Neuronal stem cell (in vitro differentiated cells): Measurements from ENCODE around the gene PGAP3.
"Not testable (repeated sequence)": the region's sequence is repeated elsewhere in the genome, so short reads cannot be mapped to it uniquely, and the experiment has no call there.

Source experiments
- DNase-seq: peaks from one replicate; pipeline ENCODE4 v3.0.0-alpha.2; 2013; ENCODE audit warnings: low spot score
- H2AFZ ChIP-seq: one replicate; pipeline ENCODE4 v1.6.1; 2013; ENCODE audit warnings: mild to moderate bottlenecking, low read length, inconsistent platforms
- H2AK5ac ChIP-seq: 2 replicates; pipeline ENCODE4 v1.6.1; 2013; ENCODE audit warnings: low read depth, mild to moderate bottlenecking, inconsistent platforms, low read length, moderate library complexity, mixed read lengths
- H2BK120ac ChIP-seq: 2 replicates; pipeline ENCODE4 v1.6.1; 2013; ENCODE audit warnings: low read depth, mild to moderate bottlenecking, inconsistent platforms, low read length, moderate library complexity, mixed read lengths
- H2BK12ac ChIP-seq: one replicate; pipeline ENCODE4 v1.6.1; 2013; ENCODE audit warnings: low read length, inconsistent platforms
- H2BK15ac ChIP-seq: 2 replicates; pipeline ENCODE4 v1.6.1; 2013; ENCODE audit warnings: mild to moderate bottlenecking, low read length, inconsistent platforms, mixed read lengths
- H2BK5ac ChIP-seq: one replicate; pipeline ENCODE4 v1.6.1; 2013; ENCODE audit warnings: inconsistent platforms, mild to moderate bottlenecking, low read length, moderate library complexity
- H3K14ac ChIP-seq: one replicate; pipeline ENCODE4 v1.6.1; 2013; ENCODE audit warnings: low read length, inconsistent platforms
- H3K18ac ChIP-seq: 2 replicates; pipeline ENCODE4 v1.6.1; 2013; ENCODE audit warnings: low read length, inconsistent platforms
- H3K23ac ChIP-seq: 2 replicates; pipeline ENCODE4 v1.6.1; 2013; ENCODE audit warnings: low read depth, mild to moderate bottlenecking, mixed read lengths, low read length, inconsistent platforms; ENCODE audit not compliant: poor library complexity
- H3K27ac ChIP-seq: replicated peaks from 3 replicates; pipeline ENCODE4 v1.5.1; 2013; ENCODE audit warnings: low read length, inconsistent platforms
- H3K27me3 ChIP-seq, 3 experiments: 2 replicates each; pipeline ENCODE4 v1.6.1; 2013; ENCODE audit warnings: low read length in 3 of 3, mild to moderate bottlenecking in 2 of 3, inconsistent platforms in 1 of 3, low read depth in 1 of 3, mixed read lengths in 1 of 3, moderate library complexity in 1 of 3; ENCODE audit not compliant: control insufficient read depth in 3 of 3, insufficient read depth in 3 of 3
- H3K36me3 ChIP-seq, 2 donors: replicated peaks in 1 of 2; 2 replicates each; pipeline ENCODE4 v1.6.1; 2013; ENCODE audit warnings: low read length in 2 of 2; ENCODE audit not compliant: control insufficient read depth in 2 of 2, insufficient read depth in 2 of 2
- H3K4ac ChIP-seq: 2 replicates; pipeline ENCODE4 v1.6.1; 2013; ENCODE audit warnings: inconsistent platforms, mild to moderate bottlenecking, low read length, moderate library complexity
- H3K4me1 ChIP-seq, 2 donors: 1 replicate in 1 of 2; 2 replicates in 1 of 2; pipeline ENCODE4 v1.6.1; 2013; ENCODE audit warnings: low read length in 2 of 2, low read depth in 1 of 2; ENCODE audit not compliant: control insufficient read depth in 2 of 2, insufficient read depth in 1 of 2
- H3K4me2 ChIP-seq: one replicate; pipeline ENCODE4 v1.6.1; 2013; ENCODE audit warnings: mild to moderate bottlenecking, low read length, inconsistent platforms; ENCODE audit not compliant: insufficient read depth, poor library complexity, severe bottlenecking
- H3K4me3 ChIP-seq, 2 donors: 2 replicates each; pipeline ENCODE4 v1.5.1; 2013; ENCODE audit warnings: low read length in 2 of 2, mild to moderate bottlenecking in 2 of 2, inconsistent platforms in 1 of 2, moderate library complexity in 1 of 2
- H3K79me1 ChIP-seq: one replicate; pipeline ENCODE4 v1.6.1; 2013; ENCODE audit warnings: low read depth, mild to moderate bottlenecking, inconsistent platforms, low read length, moderate library complexity
- H3K9ac ChIP-seq: one replicate; pipeline ENCODE4 v1.6.1; 2013; ENCODE audit warnings: mild to moderate bottlenecking, low read depth, low read length, inconsistent platforms; ENCODE audit not compliant: poor library complexity
- H3K9me3 ChIP-seq, 2 donors: replicated peaks in 1 of 2; 2 replicates each; pipeline versions ENCODE3 to v1.6.1; 2013; ENCODE audit warnings: low read length in 2 of 2, mild to moderate bottlenecking in 2 of 2, inconsistent platforms in 1 of 2, low read depth in 1 of 2, mixed read lengths in 1 of 2, moderate library complexity in 1 of 2; ENCODE audit not compliant: control insufficient read depth in 2 of 2, insufficient read depth in 1 of 2
- H4K8ac ChIP-seq: one replicate; pipeline ENCODE4 v1.6.1; 2013; ENCODE audit warnings: low read depth, mild to moderate bottlenecking, inconsistent platforms, low read length, moderate library complexity
- H4K91ac ChIP-seq: one replicate; pipeline ENCODE4 v1.6.1; 2013; ENCODE audit warnings: low read length, low read depth, mild to moderate bottlenecking, inconsistent platforms; ENCODE audit not compliant: poor library complexity
- WGBS, 2 donors: extraction: QIAGEN DNeasy Blood & Tissue Kit; methylation state at CpG; one replicate each; pipeline ENCODE4 v1.1.7; 2013; ENCODE audit warnings: missing lambda C conversion rate in 2 of 2, mixed read lengths in 1 of 2; ENCODE audit not compliant: insufficient read length in 2 of 2, insufficient replicate concordance in 1 of 2; ENCODE audit errors: extremely low coverage in 2 of 2; 5-methylcytosine and 5-hydroxymethylcytosine counted together

PGAP3 gene

DNA sequence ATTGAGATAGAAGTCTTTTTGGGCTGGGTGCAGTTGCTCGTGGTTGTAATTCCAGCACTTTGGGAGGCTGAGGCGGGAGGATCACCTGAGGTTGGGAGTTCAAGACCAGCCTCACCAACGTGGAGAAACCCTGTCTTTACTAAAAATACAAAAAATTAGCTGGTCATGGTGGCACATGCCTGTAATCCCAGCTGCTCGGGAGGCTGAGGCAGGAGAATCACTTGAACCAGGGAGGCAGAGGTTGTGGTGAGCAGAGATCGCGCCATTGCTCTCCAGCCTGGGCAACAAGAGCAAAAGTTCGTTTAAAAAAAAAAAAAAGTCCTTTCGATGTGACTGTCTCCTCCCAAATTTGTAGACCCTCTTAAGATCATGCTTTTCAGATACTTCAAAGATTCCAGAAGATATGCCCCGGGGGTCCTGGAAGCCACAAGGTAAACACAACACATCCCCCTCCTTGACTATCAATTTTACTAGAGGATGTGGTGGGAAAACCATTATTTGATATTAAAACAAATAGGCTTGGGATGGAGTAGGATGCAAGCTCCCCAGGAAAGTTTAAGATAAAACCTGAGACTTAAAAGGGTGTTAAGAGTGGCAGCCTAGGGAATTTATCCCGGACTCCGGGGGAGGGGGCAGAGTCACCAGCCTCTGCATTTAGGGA, 11.4 kb upstream of the PGAP3 start:
- not testable (repeated sequence) for H3K23ac ChIP-seq, H2BK12ac ChIP-seq, H3K79me1 ChIP-seq, H2BK15ac ChIP-seq, DNase-seq, H3K4ac ChIP-seq, H2BK120ac ChIP-seq, H4K8ac ChIP-seq, H3K9ac ChIP-seq, H3K14ac ChIP-seq, H2AK5ac ChIP-seq, H4K91ac ChIP-seq, H3K27me3 ChIP-seq, H3K9me3 ChIP-seq
- Histone ChIP-seq H3K4me1 (peaks cover 33 to 43% of the 10 kb centered on the region in 2 donors), H3K4me2 (peak overlapping the region; percentile 83), H3K18ac (peak overlapping the region; percentile 15), H3K27ac (peak overlapping the region; percentile 68), H3K36me3 (peaks cover 0 to 26% of the 10 kb centered on the region in 2 donors), H2BK5ac (peak overlapping the region; percentile 99), H2AFZ (peak overlapping the region; percentile 90), H3K4me3 (peak overlapping the region; percentile 80 to 97)
- no CpG with 5 or more reads among the region's 11 CpGs for WGBS, 2 donors

DNA sequence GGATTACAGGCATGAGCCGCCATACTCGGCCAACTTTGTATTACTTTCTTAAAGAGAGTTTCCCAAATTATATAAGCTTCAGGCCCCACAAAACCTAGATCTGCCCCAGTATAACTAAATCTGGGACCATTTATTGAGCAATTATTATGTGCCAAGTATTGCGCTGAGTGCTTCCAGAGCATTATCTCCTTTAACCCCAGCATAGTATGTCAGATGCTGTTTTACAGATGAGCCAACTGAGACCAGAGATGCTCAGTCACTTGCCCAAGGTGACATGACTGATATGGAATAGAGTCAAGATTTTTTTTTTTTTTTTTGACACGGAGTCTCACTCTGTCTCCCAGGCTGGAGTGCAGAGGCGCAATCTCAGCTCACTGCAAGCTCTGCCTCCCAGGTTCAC, 10.1 kb upstream of the PGAP3 start:
- Histone ChIP-seq H3K27me3 (no peaks in the 10 kb centered on the region), H2BK120ac (no peak overlapping the region), H3K14ac (no peak overlapping the region), H3K36me3 (peaks cover 0 to 21% of the 10 kb centered on the region in 2 donors), H3K4me3 (no peak overlapping the region), H2BK12ac (no peak overlapping the region), H2BK15ac (no peak overlapping the region), H3K9me3 (no peaks in the 10 kb centered on the region), H2AK5ac (no peak overlapping the region), H2AFZ (no peak overlapping the region), H3K4me1 (peaks cover 33 to 38% of the 10 kb centered on the region in 2 donors), H3K23ac (no peak overlapping the region), H3K18ac (no peak overlapping the region), H3K4ac (no peak overlapping the region), H2BK5ac (no peak overlapping the region), H3K9ac (no peak overlapping the region), H3K27ac (no peak overlapping the region), H3K4me2 (no peak overlapping the region), H4K91ac (no peak overlapping the region), H3K79me1 (peaks cover 5% of the 10 kb centered on the region), H4K8ac (no peak overlapping the region)
- WGBS, 2 donors = no CpG with 5 or more reads among the region's 5 CpGs
- no peak for DNase-seq

DNA sequence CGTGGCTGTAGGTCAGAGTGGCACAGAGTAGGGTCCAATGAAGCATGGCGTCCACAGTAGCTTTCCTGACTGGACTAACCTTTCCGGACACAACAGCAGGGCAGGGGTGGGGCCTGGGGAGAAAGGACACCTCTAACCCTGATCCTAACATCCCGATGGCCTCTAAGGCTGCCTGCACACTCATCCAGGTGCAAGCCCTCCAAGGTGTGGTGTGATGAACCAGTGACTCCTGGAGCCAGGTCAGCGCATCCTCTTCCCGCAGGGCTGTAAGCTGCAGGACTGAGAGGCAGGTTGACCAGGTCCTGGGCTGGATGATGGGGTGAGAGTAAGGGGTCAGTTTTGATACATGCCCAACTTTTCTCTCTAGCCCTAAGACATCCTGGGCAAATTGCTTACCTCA, 8.9 kb upstream of the PGAP3 start:
- no peak for DNase-seq
- no peak overlapping the region for H4K91ac ChIP-seq
- H3K23ac ChIP-seq = no peak overlapping the region
- H3K4me3 ChIP-seq = no peak overlapping the region
- peak overlapping the region; percentile 16 for H2BK5ac ChIP-seq
- peak overlapping the region; percentile 52 for H2BK15ac ChIP-seq
- no peak overlapping the region for H4K8ac ChIP-seq
- peaks cover 32% of the 10 kb centered on the region in 2 donors for H3K4me1 ChIP-seq
- H3K9ac ChIP-seq = peak overlapping the region; percentile 15
- H3K27ac ChIP-seq = peak overlapping the region; percentile 74
- H3K9me3 ChIP-seq = no peaks in the 10 kb centered on the region
- no CpG with 5 or more reads among the region's 6 CpGs for WGBS, 2 donors
- H2AK5ac ChIP-seq = peak overlapping the region; percentile 79
- H3K79me1 ChIP-seq = peaks cover 2% of the 10 kb centered on the region
- H2BK120ac ChIP-seq = no peak overlapping the region
- H3K14ac ChIP-seq = no peak overlapping the region
- H3K4me2 ChIP-seq = no peak overlapping the region
- no peaks in the 10 kb centered on the region for H3K27me3 ChIP-seq
- peaks cover 0 to 17% of the 10 kb centered on the region in 2 donors for H3K36me3 ChIP-seq
- H2AFZ ChIP-seq = no peak overlapping the region
- no peak overlapping the region for H3K4ac ChIP-seq
- H3K18ac ChIP-seq = peak overlapping the region; percentile 87
- H2BK12ac ChIP-seq = peak overlapping the region; percentile 59

DNA sequence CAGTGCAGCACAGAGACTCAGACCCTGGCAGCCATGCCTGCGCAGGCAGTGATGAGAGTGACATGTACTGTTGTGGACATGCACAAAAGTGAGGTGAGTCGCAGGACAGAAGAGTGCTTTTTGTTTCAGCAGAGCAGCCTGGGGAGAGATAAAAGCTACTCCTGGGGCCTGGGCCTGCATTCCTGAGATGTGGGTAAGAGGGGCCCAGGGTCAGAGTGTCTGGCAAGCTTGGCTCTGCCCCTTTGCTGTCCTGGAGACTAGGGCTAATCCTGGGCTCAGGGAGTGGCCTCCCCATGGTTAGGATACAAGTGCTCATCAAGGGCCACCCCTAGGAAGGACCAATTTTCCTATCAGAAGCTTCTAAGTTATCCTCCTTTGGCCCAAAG, 7.2 kb upstream of the PGAP3 start:
- peak overlapping the region; percentile 99 for H2BK15ac ChIP-seq
- peaks cover 1% of the 10 kb centered on the region for H3K79me1 ChIP-seq
- H2AFZ ChIP-seq = no peak overlapping the region
- H4K8ac ChIP-seq = no peak overlapping the region
- no peak overlapping the region for H4K91ac ChIP-seq
- H2BK120ac ChIP-seq = peak overlapping the region; percentile 98
- peak overlapping the region; percentile 99 for H3K18ac ChIP-seq
- H3K36me3 ChIP-seq = peaks cover 0 to 14% of the 10 kb centered on the region in 2 donors
- no peak overlapping the region for H3K23ac ChIP-seq
- H3K9ac ChIP-seq = peak overlapping the region; percentile 78
- DNase-seq = no peak
- H3K4me2 ChIP-seq = no peak overlapping the region
- H2BK5ac ChIP-seq = peak overlapping the region; percentile 96
- H3K27me3 ChIP-seq = no peaks in the 10 kb centered on the region
- peak overlapping the region; percentile 100 for H2AK5ac ChIP-seq
- whole genome bisulfite sequencing, 2 donors = no CpG with 5 or more reads among the region's 2 CpGs
- H3K4ac ChIP-seq = peak overlapping the region; percentile 30
- peak overlapping the region; percentile 10 for H3K14ac ChIP-seq
- no peak overlapping the region for H3K4me3 ChIP-seq
- peaks cover 23% of the 10 kb centered on the region in 2 donors for H3K4me1 ChIP-seq
- no peak overlapping the region for H2BK12ac ChIP-seq
- peak overlapping the region; percentile 99 for H3K27ac ChIP-seq
- H3K9me3 ChIP-seq = no peaks in the 10 kb centered on the region
